ENCODE measurements around the gene METTL22.

GRCh38 chr16:8588682-8589056 is 32.8 kb upstream of the METTL22 start:
- no peak for TF ChIP-seq CTCF (IDR thresholded peaks at IDR 0.05; ENCODE audit: low read depth, low read length)
- TF ChIP-seq EZH2phosphoT487 (IDR thresholded peaks at IDR 0.05; ENCODE audit: low read depth): no peak
